Spleen (tissue), 7 donors: ENCODE data around the gene WNK2.

Experiments used
- CTCF ChIP-seq, 11 experiments: fragments of 200-600 bp in 7 of 11; fragments of 450-650 bp in 4 of 11; sonication (generic) in 4 of 11; IDR thresholded peaks in 8 of 11; conservative IDR thresholded peaks in 3 of 11; 1 replicate in 7 of 11; 2 replicates in 4 of 11; pipeline versions ENCODE4 v1.4.0 to v1.8.0; 2016 to 2021; ENCODE audit warnings: antibody characterized with exemption in 11 of 11, inconsistent platforms in 4 of 11, mild to moderate bottlenecking in 1 of 11
- POLR2A ChIP-seq, 3 donors: fragments of 450-650 bp; IDR thresholded peaks; one replicate each; pipeline ENCODE4 v1.5.1; 2017; ENCODE audit warnings: antibody characterized with exemption in 3 of 3, mild to moderate bottlenecking in 1 of 3
- POLR2AphosphoS5 ChIP-seq, 3 donors: sonication (generic); formaldehyde crosslinking; IDR thresholded peaks; one replicate each; pipeline ENCODE4 v1.5.1; 2017; ENCODE audit warnings: antibody characterized with exemption in 3 of 3
- donor health status: DM: no; HTN: no; CAD: no; lungs with moderate emphysema.
- donor health status: DM: no; HTN: no; CAD: no.
- donor health status: DM: no; HTN: no; CAD: no.

DNA sequence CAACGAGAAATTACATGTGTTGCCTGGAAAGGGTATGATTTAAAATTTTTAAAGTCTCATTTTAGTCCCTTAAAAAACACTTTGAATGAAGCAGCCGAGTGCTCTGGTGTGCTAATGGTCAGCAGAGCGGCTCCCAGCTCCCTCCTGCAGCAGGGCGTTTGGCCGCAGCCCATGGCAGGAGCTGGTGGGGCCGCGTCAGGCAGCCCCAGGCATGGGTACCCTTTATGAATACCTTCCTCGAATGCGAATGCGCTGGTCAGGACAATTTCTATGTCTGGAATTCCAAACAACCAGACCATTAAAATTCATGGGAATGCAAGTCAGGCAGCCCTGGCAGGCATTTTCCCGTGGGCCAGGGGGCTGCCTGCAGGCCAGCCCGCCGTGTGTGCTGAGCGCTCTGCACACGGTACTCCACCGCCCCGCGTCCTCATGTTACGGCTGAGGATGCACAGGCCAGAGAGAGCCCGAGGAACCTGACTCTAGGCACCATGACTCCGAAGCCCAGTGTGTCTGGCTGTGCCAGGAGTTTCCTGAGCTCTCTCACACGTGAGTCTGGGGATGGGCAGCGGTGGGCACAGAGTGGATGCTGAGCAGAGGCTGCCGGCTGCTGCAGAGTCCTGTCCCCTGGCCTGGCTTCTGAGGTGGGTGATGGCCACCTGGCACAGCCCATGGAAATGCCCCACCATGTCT lies 123.7 kb downstream of the WNK2 start:
- TF ChIP-seq CTCF (IDR thresholded peaks at IDR 0.05 in 8 of 11, conservative IDR thresholded peaks at IDR 0.05 in 3 of 11) (no peak), POLR2A (IDR thresholded peaks at IDR 0.05) (no peak), POLR2AphosphoS5 (IDR thresholded peaks at IDR 0.05) (no peak)
